KG1 (cell line): ENCODE results near the gene TFF1.
A peak's percentile ranks its signal among the peaks of the same experiment; 100 is the strongest.

Experiments used
- DNase-seq: peaks from one replicate; lab custom pipeline; 2025; lab: John Stamatoyannopoulos, UW

Gene TFF1

DNA sequence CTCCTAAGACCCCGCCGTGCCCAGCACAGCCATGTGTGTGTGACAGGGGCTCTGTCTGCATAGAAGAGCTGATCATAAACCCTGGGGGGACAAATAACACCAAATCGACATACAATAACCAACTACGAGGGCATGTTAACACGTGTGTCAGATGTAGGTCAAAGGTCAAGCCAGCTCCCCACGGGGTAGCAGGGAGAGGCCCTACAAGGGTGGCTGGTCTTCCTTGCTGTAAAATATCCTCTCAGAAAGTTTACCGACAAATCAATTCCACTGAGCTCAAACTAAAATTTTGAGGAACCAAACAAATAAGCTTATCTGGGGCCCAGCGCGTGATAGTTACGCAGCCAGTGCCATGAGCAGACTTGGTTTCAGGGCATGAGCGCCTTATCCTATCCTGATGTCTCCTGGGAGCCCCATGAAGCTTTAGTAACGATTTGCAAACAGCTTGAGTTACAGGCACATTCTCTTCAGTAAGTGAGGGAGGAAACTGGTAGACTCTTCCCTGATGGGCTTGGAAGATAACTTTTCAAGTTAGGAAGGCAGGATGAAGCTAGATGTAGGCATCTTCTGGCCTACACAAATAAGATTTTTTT is 32.2 kb upstream of the TFF1 start:
- no peak for DNase-seq

DNA sequence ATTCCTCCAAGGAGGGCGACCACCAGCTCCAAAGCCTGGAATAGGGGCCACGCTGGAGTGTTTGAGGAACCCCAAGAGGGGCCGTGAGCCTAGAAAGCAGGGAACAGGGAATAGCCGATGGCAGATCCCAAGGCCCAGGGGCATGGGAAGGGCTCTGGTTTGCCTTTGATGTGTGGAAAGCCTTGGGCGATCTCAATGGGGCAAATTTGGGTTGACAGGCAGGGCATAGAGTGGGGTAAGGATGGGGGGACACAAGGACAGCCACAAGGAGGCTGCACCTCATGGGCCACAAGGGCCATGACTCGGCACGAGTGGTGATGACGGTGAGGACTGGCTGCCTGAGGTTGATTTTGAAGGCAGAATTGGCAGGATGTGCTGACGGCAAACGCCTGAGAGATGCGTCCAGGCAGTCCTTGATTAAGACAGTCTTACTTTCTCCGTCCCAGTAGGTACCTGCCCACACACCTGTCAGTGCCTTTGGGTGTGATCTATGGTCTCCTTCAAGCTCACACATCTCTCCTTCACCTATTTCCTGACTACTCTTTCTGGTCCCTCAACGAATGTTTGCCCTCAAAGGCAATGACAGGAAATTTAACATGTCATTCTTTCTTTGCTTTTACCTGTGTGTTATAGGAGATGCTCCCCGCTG is 31.5 kb upstream of the TFF1 start:
- DNase-seq = no peak

DNA sequence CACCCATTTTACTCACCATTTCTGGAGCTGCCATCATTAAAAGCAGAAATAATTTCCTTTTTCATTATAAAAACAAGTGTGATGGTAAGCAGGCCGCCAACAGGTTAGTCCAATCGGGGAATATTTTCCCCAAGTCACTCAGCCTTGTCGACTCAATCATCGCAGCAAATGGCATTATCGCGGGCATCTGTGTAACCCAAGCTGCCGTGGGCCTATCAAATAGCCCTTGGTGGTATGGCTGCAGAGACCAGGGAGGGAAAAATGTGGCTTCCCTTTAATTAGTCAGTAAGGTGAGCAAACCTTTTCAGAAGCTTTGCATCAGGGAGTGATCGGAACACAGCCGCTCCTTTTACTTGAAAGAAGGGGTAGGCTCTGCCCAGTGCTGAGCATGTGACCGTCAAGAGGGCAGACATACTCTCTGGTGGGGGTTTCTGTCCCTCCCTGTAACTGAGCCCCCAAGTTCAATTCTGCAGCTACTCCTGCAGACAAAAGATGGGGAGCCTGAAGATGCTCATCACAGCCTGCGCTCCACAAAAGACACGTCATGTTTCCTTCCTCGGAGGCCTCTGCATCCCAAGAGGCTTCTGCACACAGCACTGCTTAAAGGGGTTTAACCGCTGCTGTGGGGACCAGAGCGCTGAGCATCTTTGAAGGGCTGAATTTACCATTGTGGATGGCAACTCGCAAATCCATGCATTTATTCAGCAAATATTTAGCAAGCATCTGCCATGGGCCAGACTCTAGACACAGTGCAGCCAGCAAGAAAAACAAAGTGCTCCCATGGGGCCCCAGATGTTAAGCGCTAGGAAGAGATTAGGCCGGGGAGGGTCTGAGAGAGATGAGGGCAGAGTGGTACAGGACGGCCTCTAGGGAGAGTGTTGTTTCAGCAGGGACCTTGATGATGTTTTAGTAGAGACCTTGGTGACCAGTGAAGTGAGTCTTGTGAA is 30.7 kb upstream of the TFF1 start:
- DNase-seq = no peak

DNA sequence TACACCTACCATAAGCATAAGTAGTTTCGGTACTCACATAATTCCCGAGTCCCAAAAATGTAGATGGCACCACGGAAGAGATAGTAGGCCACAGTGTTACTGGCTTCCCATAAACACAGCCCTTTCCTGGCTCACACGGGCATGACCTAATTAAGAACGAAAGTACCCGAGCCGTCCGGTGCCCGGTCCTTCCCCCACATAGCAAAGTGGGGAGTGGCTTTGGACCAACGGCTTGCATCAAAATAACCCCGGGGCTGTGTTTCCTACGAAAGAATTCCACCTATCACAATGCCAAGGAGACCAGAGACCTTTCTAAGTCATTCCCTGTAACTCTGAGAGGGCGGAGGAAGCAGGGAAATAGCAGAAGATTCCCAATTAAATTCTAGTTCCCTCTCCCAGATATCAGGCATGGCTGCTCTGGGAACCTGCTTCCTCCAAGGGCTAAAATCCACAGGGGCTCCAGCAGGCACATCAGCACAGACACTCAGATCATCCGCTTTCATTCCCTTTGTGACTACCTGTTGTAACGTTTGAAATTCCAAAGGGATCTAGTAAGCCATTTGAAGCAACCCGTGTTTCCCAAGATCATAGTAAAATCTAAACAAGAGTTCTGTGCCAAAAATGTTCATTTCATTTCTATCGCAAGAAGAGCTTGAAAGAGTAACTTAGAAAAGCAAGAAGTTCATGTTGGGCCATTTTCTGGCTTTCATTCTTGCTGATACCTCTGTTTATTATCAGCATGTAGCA is 29.7 kb upstream of the TFF1 start, which contains the start of gene TMPRSS3:
TMPRSS3 (minus strand) TSS at position 148 of the 747 bp plus-strand sequence. CDS start 635 bp downstream, outside the sequence.
- DNase-seq = no peak

DNA sequence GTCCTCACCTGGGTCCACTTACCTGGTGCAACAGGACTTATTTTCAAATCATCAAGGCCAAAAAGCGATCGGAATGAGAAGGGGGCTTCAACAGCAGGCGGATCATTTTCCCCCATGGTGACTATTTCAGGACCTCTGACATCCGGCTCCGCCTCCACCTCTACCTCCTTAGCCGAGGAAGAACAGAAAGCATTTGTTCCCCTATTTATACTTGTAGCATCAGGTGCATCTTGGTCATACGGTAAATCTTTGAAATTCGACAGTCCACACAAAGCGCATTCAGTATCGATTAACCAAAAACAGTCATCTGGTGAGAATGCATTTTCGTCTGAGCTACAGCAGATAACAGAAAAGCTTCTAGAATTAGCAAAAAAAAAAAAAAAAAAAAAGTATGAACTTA is 29.0 kb upstream of the TFF1 start:
- DNase-seq = no peak

DNA sequence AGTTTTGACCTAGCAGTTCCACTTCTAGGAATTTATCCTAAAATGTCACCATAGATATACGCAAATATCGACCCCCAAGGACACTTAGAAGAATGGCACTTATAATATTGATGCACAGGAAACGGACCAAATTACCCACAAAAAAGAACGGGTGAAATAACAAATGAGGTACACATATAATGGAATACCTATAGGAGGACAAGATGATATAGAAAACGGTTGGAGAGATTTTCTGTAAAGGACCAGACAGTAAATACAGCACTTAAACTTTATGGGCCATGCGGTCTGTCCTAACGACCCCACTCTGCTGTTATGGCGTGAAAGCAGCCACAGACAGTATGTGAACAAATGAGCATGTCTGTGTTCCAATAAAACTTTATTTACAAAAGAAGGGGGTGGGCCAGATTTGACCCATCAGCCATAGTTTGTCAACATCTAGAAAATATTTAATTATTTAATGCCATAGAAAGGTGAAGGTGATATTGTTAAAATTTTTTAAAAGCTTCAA is 27.2 kb upstream of the TFF1 start:
- DNase-seq = no peak

DNA sequence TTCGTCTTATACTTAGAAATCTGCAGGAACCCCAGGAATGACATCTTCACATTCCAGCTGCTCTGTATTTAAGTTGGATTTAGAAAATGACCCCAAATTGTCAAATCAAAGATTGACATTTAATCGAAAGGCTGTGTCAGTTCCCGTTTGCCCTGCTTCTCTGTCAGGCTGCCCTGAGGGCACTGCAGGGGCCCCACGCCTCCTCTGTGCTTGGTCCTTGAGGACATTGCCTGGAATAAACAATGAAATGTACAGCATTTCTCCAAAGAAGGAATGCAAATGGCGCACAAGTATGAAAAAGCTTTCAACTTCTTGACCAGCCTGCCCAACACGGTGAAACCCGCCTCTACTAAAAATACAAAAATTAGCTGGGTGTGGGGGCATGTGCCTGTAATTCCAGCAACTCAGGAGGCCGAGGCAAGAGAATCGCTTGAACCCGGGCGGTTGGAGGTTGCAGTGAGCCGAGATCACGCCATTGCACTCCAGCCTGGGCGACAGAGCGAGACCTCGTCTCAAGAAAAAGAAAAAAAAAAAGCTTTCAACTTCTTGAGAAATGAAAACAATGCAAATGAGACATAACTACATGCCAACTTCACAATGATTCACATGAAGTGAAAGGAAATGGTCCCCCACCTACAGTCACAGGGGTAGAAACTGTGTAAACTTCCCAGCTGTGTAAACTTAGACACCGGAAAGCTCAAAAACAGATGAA is 26.6 kb upstream of the TFF1 start:
- DNase-seq = no peak

DNA sequence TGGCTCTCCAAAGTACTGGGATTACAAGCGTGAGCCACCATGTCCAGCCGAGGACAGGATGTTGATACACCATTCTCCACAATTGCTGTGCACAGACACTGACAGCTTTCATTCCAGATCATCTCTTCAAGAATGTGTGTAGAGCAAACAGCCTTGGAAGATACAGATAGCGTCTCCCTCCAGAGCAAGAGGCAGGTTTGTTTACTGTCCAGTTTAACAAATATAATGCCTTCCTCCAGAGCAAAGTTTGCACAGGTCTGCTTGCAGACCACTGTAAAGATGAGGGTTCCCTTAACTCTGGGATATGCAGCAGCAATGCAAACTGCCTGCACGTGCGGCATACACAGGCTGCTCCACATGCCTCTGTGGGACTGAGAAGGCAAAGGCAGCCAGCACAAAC is 25.0 kb upstream of the TFF1 start:
- DNase-seq = no peak

DNA sequence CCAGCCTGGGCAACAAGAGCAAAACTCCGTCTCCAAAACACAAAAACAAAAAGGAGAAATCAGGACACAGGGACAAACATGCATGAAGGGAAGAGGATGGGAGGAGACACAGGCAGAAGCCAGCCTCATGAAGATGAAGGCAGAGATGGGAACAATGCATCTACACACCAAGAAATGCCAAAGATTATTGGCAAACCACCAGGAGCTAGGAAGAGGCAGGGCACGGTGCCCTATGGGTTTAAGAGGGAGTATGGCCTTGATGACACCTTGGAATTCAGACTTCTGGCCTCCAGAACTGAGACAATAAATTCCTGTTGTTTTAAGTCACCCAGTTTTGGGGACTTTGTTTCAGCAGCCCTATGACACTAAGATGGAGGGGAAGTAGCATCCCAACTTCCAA is 24.4 kb upstream of the TFF1 start:
- no peak for DNase-seq

DNA sequence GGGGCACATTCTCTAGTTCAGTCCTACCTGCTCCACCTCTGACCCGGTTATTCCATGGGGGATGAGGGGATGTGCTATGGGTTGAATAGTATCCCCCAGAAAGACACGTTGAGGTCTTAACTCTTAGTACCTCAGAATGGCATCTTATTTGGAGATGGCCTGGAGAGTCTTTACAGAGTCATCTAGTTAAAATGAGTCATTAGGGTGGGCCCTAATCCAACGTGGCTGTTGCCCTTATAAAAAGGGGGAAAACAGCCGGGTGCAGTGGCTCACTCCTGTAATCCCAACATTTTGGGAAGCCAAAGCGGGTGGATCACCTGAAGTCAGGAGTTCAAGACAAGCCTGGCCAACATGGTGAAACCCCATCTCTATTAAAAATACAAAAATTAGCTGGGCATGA is 23.9 kb upstream of the TFF1 start:
- no peak for DNase-seq

DNA sequence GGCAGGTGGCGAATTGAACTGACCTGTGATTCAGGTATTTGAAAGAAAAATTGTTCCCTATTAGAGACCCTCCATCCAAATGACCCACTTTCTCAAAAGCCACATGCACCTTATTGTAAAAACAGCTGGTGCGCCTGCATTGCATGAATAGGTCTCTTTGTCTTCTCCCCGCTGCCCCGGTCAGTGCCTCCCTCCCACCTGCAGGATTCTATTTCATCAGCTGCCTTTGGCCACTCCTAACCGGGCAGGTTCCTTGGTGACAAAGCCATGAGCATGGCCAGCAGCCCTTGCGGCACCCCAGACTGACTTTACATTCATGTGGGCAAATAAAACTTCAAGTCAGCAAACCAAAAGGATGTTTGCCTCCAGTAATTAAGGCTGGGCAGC is 23.1 kb upstream of the TFF1 start:
- no peak for DNase-seq

DNA sequence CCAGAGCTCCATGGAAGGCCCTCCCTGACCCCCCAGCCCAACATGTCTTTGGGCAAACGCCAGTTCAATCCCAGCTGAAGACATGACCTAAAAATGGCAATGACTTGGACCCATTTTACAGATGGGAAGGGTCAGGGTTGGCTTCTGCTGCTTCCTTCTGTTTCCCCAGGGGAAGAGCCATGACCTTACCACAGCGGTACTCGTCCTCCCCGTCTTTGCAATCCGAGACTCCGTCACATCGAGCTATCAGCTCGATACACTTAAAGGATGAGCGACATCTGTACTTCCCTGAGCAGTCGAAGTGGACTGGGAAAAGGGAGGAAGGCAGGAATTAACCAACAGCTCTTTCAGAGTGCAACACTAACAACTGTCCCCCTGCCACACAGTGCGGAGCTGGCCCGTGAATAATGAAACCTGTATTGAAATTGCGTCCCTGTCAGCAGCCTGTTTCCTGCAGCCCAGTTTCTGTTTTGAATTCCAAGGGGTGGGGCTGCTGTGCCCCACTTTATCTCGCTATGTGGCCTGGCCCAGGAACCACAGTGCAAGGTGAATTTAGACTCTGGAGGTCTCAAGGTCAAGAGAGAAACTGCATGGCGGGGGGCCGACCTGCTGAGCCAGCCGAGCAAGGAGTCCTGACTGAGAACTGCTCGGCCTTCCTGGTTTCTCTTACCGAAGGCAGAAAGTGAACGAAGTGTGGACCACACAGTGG is 22.6 kb upstream of the TFF1 start:
- DNase-seq = no peak

DNA sequence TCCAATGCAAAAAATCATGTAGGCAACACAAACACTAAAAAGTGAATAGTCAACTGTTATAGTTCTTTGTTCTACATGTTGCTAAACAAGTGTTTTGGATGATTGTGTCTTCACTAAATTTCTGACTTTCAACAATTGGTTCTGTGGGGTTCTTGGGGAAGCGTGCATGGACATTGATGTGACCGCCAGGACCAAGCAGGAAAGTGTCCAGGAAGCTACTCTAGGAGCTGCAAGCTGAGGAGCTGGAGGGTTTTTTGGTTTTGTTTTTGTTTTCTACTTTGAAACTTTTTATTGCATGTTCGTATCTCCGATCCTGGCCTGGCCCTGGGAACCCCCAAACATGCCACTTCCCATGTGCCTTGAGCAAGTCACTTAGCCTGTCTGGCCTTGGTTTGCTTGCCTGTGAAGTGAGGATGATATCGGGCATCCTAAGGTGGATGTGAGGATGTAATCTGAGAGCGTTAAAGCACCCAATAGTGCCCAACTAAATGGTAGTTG is 21.6 kb upstream of the TFF1 start:
- no peak for DNase-seq

DNA sequence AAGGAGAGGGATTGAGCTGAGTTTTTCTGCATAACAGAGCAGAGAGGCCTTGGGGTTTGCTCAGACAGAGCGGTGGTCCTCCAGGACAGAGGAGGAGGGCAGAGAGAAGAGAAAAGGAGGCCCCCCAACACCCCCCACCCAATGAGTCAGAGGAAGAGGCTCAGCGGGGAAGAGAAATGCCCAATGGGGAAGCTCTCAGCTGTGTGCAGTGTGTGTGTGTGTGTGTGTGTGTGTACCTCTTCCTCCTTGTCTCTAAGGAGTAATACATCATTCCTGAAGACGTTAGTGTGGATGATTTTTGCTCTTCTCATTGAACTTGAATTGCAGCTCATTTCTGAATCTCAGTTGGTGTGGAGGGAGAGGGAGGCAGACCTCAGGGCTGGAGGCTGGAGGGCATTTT is 20.8 kb upstream of the TFF1 start:
- peak; percentile 46 for DNase-seq

DNA sequence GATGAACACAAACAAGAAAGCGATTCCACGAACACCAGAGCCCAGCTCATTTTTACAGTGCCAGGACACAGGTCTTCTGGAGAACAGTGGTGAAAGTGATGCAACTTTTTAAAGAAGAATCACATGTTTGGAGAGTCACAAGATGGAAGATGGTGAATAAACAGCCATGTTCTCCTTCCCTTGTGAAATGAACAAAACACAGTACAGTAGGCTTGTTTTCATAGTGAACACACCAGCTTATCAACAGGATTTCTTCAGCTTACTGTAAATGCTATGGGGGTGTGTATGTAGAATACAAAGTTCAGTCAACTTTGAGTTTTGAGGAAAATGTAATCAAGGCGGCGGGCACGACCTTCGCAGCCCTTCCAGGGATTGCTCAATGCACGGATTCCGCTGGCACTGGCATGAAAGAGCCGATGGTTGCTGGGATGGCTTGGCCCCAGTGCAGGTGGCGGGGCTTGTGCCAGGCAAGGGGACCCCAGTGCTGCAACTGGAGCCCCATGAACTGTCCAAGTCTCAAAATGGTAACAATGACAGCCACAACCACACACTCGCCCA is 19.8 kb upstream of the TFF1 start:
- no peak for DNase-seq

DNA sequence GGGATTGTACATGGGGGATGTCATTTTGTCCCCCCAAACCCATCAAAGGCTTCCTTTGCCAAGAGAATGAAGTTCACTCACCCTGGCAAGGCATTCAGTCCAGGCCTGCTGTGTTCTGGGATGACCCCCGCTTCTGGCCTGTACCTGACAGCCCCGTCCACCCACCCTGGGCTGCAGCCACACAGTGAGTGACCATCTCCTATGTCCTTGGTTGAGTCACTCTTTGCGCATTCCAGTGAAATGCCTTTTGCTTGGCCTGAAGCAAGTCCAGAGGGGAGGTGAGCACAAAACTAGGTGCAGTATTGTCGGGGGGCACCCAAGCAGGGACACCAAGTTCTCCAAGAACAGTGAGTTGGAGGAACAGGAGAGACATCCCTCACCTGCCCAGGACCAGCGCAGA is 19.3 kb upstream of the TFF1 start:
- DNase-seq = no peak

DNA sequence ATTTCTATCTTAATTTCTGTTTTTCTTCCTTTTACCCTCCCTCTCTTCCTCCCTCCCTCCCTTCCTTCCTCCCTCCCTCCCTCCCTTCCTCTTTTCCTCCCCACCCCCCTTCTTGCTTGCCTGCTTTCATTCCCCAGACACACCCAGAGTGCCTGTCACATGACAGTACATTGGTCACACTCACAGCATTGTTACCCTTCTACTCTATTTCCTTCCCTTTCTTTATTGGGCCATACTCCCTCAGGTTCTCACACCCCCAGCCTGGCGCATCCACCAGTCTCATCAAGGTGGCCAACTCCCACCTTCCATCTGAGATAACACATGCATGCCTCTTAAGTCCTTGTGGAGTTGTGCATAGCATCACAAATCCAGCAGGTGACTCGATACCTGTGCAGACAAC is 18.7 kb upstream of the TFF1 start:
- DNase-seq = no peak

DNA sequence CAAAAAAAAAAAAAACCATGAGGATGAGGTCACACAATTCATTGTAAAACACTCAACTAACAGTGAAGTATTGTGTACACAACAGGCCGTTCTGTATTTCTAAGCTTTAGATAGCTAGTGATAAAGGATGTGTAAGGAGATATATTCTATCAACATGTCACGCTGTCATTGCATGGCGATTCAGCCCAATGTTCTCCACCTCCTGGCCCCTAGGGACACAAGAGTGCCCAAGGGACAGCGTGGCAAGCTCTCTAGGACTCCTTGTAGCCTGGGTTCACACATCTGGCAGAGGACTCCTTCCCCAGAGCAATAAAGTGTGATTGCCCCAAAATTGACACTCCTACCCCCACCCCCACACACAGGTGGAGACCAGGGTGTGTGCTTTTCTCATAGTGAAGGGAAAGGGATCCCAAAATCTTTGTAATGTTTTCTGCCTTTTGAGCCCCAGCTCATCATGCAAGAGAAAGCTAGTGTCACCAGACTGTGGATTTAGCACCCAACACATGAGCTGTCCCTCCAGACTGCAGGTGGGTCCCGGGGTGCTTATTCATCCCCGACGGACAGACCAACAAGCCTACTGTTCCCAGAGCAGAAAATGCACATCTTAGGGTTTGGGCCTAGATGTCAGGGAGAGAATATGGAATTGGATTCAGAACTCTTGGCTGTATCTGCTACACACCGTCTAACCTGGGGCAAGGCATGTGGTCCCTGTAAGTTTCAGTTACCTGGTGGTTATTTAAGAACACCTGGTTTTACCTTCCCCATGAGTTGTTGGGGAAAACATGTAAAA is 18.0 kb upstream of the TFF1 start:
- DNase-seq = no peak

DNA sequence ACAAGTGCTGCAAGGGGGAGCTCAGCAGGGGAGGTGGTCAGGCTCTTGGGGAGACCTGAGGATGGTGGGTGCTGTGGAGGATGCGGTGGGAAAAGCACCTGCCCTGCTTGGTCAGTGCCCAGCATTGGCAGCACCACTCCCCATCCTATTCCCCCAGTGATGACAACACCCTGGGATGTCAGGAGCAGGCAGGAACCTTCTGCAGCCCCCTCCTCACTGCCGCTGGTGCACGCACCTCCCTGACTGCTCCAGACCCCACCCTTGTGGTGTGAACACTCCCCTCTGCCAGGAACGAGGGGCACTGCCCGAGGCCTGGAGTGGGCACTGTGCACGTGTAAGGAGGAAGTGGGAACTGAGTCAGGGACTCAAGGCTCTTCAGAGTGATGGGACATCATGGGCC is 17.0 kb upstream of the TFF1 start:
- DNase-seq = no peak

DNA sequence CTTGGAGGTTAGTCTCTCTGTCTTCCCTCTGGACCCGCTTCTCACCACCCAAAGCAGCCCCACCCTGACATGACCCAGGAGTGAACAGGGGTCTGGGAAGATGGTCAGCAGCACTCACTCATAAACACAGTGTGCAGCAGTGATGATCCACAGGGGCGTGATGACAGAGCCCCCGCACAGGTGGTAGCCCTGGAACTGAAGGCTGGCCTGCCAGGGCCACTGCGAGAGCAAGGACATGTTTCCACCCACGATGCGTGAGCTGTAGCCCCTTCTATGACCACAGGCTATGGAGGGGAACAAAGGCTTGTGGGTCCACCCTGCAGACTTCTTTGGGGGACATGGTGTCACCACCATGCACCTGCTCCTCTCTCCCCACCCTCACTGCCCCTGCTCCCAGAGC is 16.6 kb upstream of the TFF1 start:
- no peak for DNase-seq
